Measurements from ENCODE around the gene GJB5. TPM values are rescaled to one million over a fixed set of nuclear protein-coding genes. Genes with fewer than 3 reads are reported as not detected.

The GJB5 gene
- total and polyA plus RNA-seq, 2 of the 8 experiments (the other 6 are each of a cell fraction or from before 2014, with no cell fraction given), result 0.86 to 3.1 TPM

GRCh38 chr1:34712007-34712688 is 42.7 kb upstream of the GJB5 start:
- ChIA-PET POLR2A (ENCODE audit: partially characterized antibody) (no interaction called here), CTCF (ENCODE audit: partially characterized antibody) (interaction anchor here (0.8 to 1.2 kb wide), 4 partner anchors 23 to 91 kb away, joined by 3 to 4 read pairs (median 3); partner anchors contain the start of gene GJB4)
- H2BK15ac ChIP-seq (ENCODE audit: low read length), result no peak overlapping the region
- no peak overlapping the region for H4K91ac ChIP-seq (replicated peaks; ENCODE audit: insufficient read length, low read length)
- no peaks in the 10 kb centered on the region; the same call in 1 of the 2 replicates for H3K23me2 ChIP-seq (ENCODE audit: low read depth, low read length)
- peak overlapping the region; percentile 26; the same call in 1 of the 2 replicates for H4K8ac ChIP-seq (ENCODE audit: extremely low read depth, insufficient read depth, low read length)
- H3K79me1 ChIP-seq (ENCODE audit: low read depth, low read length), result no peaks in the 10 kb centered on the region
- no peak overlapping the region for H4K5ac ChIP-seq (ENCODE audit: insufficient read length, low read depth, low read length)
- no peak overlapping the region for H3K14ac ChIP-seq (ENCODE audit: insufficient read length)
- H3K9ac ChIP-seq (replicated peaks in 1 of 4; ENCODE audit: extremely low read depth in 1 of 4, low read depth in 3 of 4, low read length in 3 of 4), result no peak overlapping the region
- no peaks in the 10 kb centered on the region for H3K27me3 ChIP-seq (replicated peaks in 1 of 4; ENCODE audit: control insufficient read depth in 3 of 4, extremely low read depth in 1 of 4, insufficient read depth in 3 of 4, low read length in 3 of 4)
- no peak overlapping the region for H2BK120ac ChIP-seq (replicated peaks; ENCODE audit: low read depth, low read length)
- no peak overlapping the region for H3K4me2 ChIP-seq (ENCODE audit: insufficient read depth in 1 of 2, low read depth in 2 of 2, low read length in 2 of 2)
- no peaks in the 10 kb centered on the region for H3K36me3 ChIP-seq (ENCODE audit: control insufficient read depth in 2 of 4, insufficient read depth in 4 of 4, low read length in 3 of 4)
- H4K20me1 ChIP-seq (replicated peaks in 1 of 2; ENCODE audit: control insufficient read depth in 1 of 2, insufficient read depth in 2 of 2, low read length in 2 of 2), result no peaks in the 10 kb centered on the region
- no peak overlapping the region for H3K56ac ChIP-seq (replicated peaks; ENCODE audit: insufficient read length, low read depth, low read length)
- H3K4ac ChIP-seq (replicated peaks; ENCODE audit: insufficient read length, low read depth, low read length), result no peak overlapping the region
- H3K18ac ChIP-seq (ENCODE audit: extremely low read depth, low read length), result no peak overlapping the region
- WGBS, 2 experiments (ENCODE audit: extremely low coverage in 1 of 2, insufficient coverage in 1 of 2, insufficient read length in 1 of 2, insufficient replicate concordance in 2 of 2, low coverage in 1 of 2, low lambda C conversion rate in 2 of 2, missing lambda C conversion rate in 1 of 2), result 76% methylated on average over 5 of the region's 7 CpGs; no CpG with 5 or more reads in 1 of the 2 experiments
- no peak for TF ChIP-seq FOSL1 (IDR thresholded peaks at IDR 0.05; ENCODE audit: insufficient read depth, low read depth, low read length)
- H3K27ac ChIP-seq (ENCODE audit: low read depth, low read length), result no peak overlapping the region
- no peaks in the 10 kb centered on the region for H3K4me1 ChIP-seq (replicated peaks in 1 of 4; ENCODE audit: control insufficient read depth in 3 of 4, insufficient read depth in 4 of 4, low read length in 3 of 4)
- H2AFZ ChIP-seq (ENCODE audit: low read length), result no peak overlapping the region
- no peak overlapping the region for H2BK12ac ChIP-seq (ENCODE audit: low read depth, low read length)
- no peak overlapping the region for H3K4me3 ChIP-seq (ENCODE audit: extremely low read depth in 1 of 4, insufficient read depth in 2 of 4, low read depth in 3 of 4, low read length in 4 of 4)
- no peak for DNase-seq (ENCODE audit: low read depth in 1 of 2, low spot score in 2 of 2)
- H3K79me2 ChIP-seq (ENCODE audit: control insufficient read depth in 1 of 2, insufficient read depth in 2 of 2, low read length in 2 of 2), result no peaks in the 10 kb centered on the region
- H2AK5ac ChIP-seq (ENCODE audit: low read depth, low read length), result no peak overlapping the region
- no peak overlapping the region for H2BK20ac ChIP-seq (ENCODE audit: low read length)
- no peaks in the 10 kb centered on the region for H3K9me3 ChIP-seq (ENCODE audit: insufficient read depth in 2 of 2, low read depth in 1 of 2, low read length in 1 of 2)
- FAIRE-seq, result no peak
- H2BK5ac ChIP-seq (ENCODE audit: low read depth, low read length), result no peak overlapping the region
- H3K23ac ChIP-seq (ENCODE audit: insufficient read length), result no peak overlapping the region

All from H1 (cell line).